Thyroid gland (tissue), 4 donors: ENCODE data around the gene KPNA3. TPM values are rescaled to one million over a fixed set of nuclear protein-coding genes. Genes with fewer than 3 reads are reported as not detected.
A peak's percentile ranks its signal among the peaks of the same experiment; 100 is the strongest.

ENCODE experiments used
- DNase-seq, 2 donors: peaks; one replicate each; pipeline ENCODE4 v3.0.0-alpha.2; 2019
- H3K27ac ChIP-seq, 3 donors: fragments of 200-600 bp; sonication (generic); 1 replicate in 2 of 3; 2 replicates in 1 of 3; pipeline ENCODE4 v1.5.1; 2016 to 2019; ENCODE audit warnings: mild to moderate bottlenecking in 1 of 3, moderate library complexity in 1 of 3
- H3K27me3 ChIP-seq: fragments of 200-600 bp; sonication (generic); one replicate; pipeline ENCODE4 v1.5.1; 2019
- H3K36me3 ChIP-seq, 2 donors: fragments of 200-600 bp; sonication (generic); one replicate each; pipeline ENCODE4 v1.5.1; 2016 to 2019
- H3K4me1 ChIP-seq, 2 donors: fragments of 200-600 bp; sonication (generic); one replicate each; pipeline ENCODE4 v1.5.1; 2017 to 2019
- H3K4me3 ChIP-seq, 3 donors: fragments of 200-600 bp; sonication (generic); replicated peaks in 1 of 3; 1 replicate in 2 of 3; 2 replicates in 1 of 3; pipeline ENCODE4 v1.5.1; 2016; ENCODE audit warnings: mild to moderate bottlenecking in 1 of 3
- H3K9me3 ChIP-seq: fragments of 200-600 bp; sonication (generic); one replicate; pipeline ENCODE4 v1.5.1; 2017
- CTCF ChIP-seq, 6 experiments: fragments of 200-600 bp in 3 of 6; fragments of 450-650 bp in 3 of 6; sonication (generic) in 3 of 6; IDR thresholded peaks; one replicate each; pipeline ENCODE4 v1.5.1; 2016 to 2019; ENCODE audit warnings: antibody characterized with exemption in 6 of 6, mild to moderate bottlenecking in 2 of 6, inconsistent platforms in 1 of 6, moderate library complexity in 1 of 6
- POLR2A ChIP-seq, 2 donors: fragments of 450-650 bp; IDR thresholded peaks; one replicate each; pipeline ENCODE4 v1.6.1; 2017; ENCODE audit warnings: antibody characterized with exemption in 2 of 2, mild to moderate bottlenecking in 2 of 2, moderate library complexity in 1 of 2
- WGBS, 2 donors: methylation state at CpG; one replicate each; pipeline ENCODE4 v1.1.5; 2017; 5-methylcytosine and 5-hydroxymethylcytosine counted together
- intact Hi-C: fragments of 100-400 bp; cut with DNase I; formaldehyde crosslinking; loops from one replicate; pipeline ENCODE4 v1.15.1; 2023
- total RNA-seq, 4 donors: library from RNA; depleted of rRNA; stranded (reverse); fragments of >200 nt; gene quantifications; one replicate each; pipeline ENCODE4 v1.2.3, GENCODE V29; 2016

The KPNA3 gene
- total RNA-seq, 4 donors from 2014 or later = 29.5 to 34.6 (median 32.1) TPM

GRCh38 chr13:49669735-49670309, 122.7 kb downstream of the KPNA3 start:
- DNase-seq = peak; percentile 60 to 66
- H3K4me3 ChIP-seq = no peak overlapping the region
- 73 to 74% methylated on average over 5 of the region's 5 CpGs for WGBS, 2 donors
- TF ChIP-seq CTCF (IDR thresholded peaks at IDR 0.05) (peak; percentile 21 to 88 (median 68)), POLR2A (IDR thresholded peaks at IDR 0.05) (no peak)
- no peaks in the 10 kb centered on the region for H3K4me1 ChIP-seq
- H3K27me3 ChIP-seq = no peaks in the 10 kb centered on the region
- intact Hi-C loops = loop anchor here (5.0 kb wide), 1 partner anchor 177 kb away; no protein-coding TSS in a partner anchor
- no peak overlapping the region for H3K27ac ChIP-seq
- H3K36me3 ChIP-seq = peaks cover 0 to 5% of the 10 kb centered on the region in 2 donors
- H3K9me3 ChIP-seq = no peaks in the 10 kb centered on the region

GRCh38 chr13:49667773-49668172, 124.7 kb downstream of the KPNA3 start:
- Histone ChIP-seq H3K9me3 (no peaks in the 10 kb centered on the region), H3K27ac (no peak overlapping the region), H3K4me1 (no peaks in the 10 kb centered on the region), H3K27me3 (no peaks in the 10 kb centered on the region), H3K4me3 (no peak overlapping the region), H3K36me3 (peaks cover 0 to 5% of the 10 kb centered on the region in 2 donors)
- 85 to 91% methylated on average over 2 of the region's 2 CpGs for WGBS, 2 donors
- TF ChIP-seq POLR2A (IDR thresholded peaks at IDR 0.05) = no peak
- no peak for TF ChIP-seq CTCF (IDR thresholded peaks at IDR 0.05)
- intact Hi-C loops = loop anchor here (5.0 kb wide), 1 partner anchor 180 kb away; no protein-coding TSS in a partner anchor
- no peak for DNase-seq

GRCh38 chr13:49664606-49665005, 127.9 kb downstream of the KPNA3 start:
- H3K9me3 ChIP-seq = no peaks in the 10 kb centered on the region
- 83 to 85% methylated on average over 4 of the region's 4 CpGs for WGBS, 2 donors
- intact Hi-C loops = loop anchor here (5.0 kb wide), 1 partner anchor 183 kb away; no protein-coding TSS in a partner anchor
- DNase-seq = no peak
- no peaks in the 10 kb centered on the region for H3K4me1 ChIP-seq
- H3K27ac ChIP-seq = no peak overlapping the region
- peaks cover 0 to 9% of the 10 kb centered on the region in 2 donors for H3K36me3 ChIP-seq
- no peak overlapping the region for H3K4me3 ChIP-seq
- H3K27me3 ChIP-seq = no peaks in the 10 kb centered on the region
- no peak for TF ChIP-seq CTCF (IDR thresholded peaks at IDR 0.05)
- no peak for TF ChIP-seq POLR2A (IDR thresholded peaks at IDR 0.05)

GRCh38 chr13:49657241-49657641, 135.2 kb downstream of the KPNA3 start:
- H3K4me3 ChIP-seq = no peak overlapping the region
- no peaks in the 10 kb centered on the region for H3K4me1 ChIP-seq
- no peaks in the 10 kb centered on the region for H3K9me3 ChIP-seq
- no peak for DNase-seq
- 82 to 83% methylated on average over 9 of the region's 9 CpGs for WGBS, 2 donors
- peaks cover 0 to 3% of the 10 kb centered on the region in 2 donors for H3K36me3 ChIP-seq
- no peak overlapping the region for H3K27ac ChIP-seq
- intact Hi-C loops = no loop called here
- no peaks in the 10 kb centered on the region for H3K27me3 ChIP-seq
- TF ChIP-seq CTCF (IDR thresholded peaks at IDR 0.05) (no peak), POLR2A (IDR thresholded peaks at IDR 0.05) (no peak)

- peaks cover 0 to 1% of the 10 kb centered on the region in 2 donors for H3K36me3 ChIP-seq
- 94 to 96% methylated on average over 3 of the region's 3 CpGs for WGBS, 2 donors
- H3K27ac ChIP-seq = no peak overlapping the region
- H3K4me1 ChIP-seq = no peaks in the 10 kb centered on the region
- H3K4me3 ChIP-seq = no peak overlapping the region
- intact Hi-C loops = no loop called here
- no peaks in the 10 kb centered on the region for H3K9me3 ChIP-seq
- no peak for DNase-seq
- no peak for TF ChIP-seq POLR2A (IDR thresholded peaks at IDR 0.05)
- TF ChIP-seq CTCF (IDR thresholded peaks at IDR 0.05) = no peak
- no peaks in the 10 kb centered on the region for H3K27me3 ChIP-seq
Measured at GRCh38 chr13:49655906-49656305, 136.6 kb downstream of the KPNA3 start.
